HepG2 (cell line): ENCODE data around the gene TNRC18. TPM values are rescaled to one million over a fixed set of nuclear protein-coding genes. Genes with fewer than 3 reads are reported as not detected.
"Not testable (repeated sequence)": the region's sequence is repeated elsewhere in the genome, so short reads cannot be mapped to it uniquely, and the experiment has no call there.

Experiments used
- ATAC-seq: fragments of 200-7000 bp; cut with Tn5 transposase; 3 replicates; pipeline ENCODE4 v1.9.1; 2020; ENCODE audit warnings: mild to moderate bottlenecking, moderate library complexity
- BruUV-seq: library from RNA; stranded (reverse); fragments of 400-500 nt; replicated peaks from 2 replicates; lab custom pipeline; 2021; lab: Mats Ljungman, UMichigan
- CTCF ChIA-PET: fragments of 300-600 bp; formaldehyde crosslinking; extraction: SDS; loops from one replicate; lab custom pipeline; 2021; ENCODE audit warnings: low total read pairs, inconsistent platforms, low intra/inter-chr PET ratio; lab: Yijun Ruan, JAX
- POLR2A ChIA-PET: fragments of 350-600 bp; sonication (Branson Sonifier 250); formaldehyde crosslinking; loops from one replicate; lab custom pipeline; 2020; ENCODE audit warnings: antibody characterized with exemption, inconsistent platforms; lab: Yijun Ruan, JAX
- DNase-seq: peaks from one replicate; pipeline ENCODE4 v3.0.0-alpha.2; 2015; ENCODE audit warnings: low spot score
- FAIRE-seq: peaks from 3 replicates; lab custom pipeline; 2011; peaks lifted over from hg19 to GRCh38; lab: Jason Lieb, UNC
- H2AFZ ChIP-seq: one replicate; pipeline ENCODE4 v1.6.1; 2011; ENCODE audit warnings: low read length, inconsistent platforms
- H3K27ac ChIP-seq: fragments of 300-600 bp; 3 replicates; pipeline ENCODE4 v1.8.0; 2011; ENCODE audit warnings: mixed run types, mild to moderate bottlenecking, mixed read lengths, low read length, inconsistent platforms; ENCODE audit not compliant: insufficient read depth; ENCODE audit errors: extremely low read length
- H3K27me3 ChIP-seq, 2 experiments: fragments of 200-600 bp in 1 of 2; 2 replicates in 1 of 2; 3 replicates in 1 of 2; pipeline versions ENCODE4 v1.6.0 to v1.8.0; 2011; ENCODE audit warnings: low read length in 2 of 2, mild to moderate bottlenecking in 2 of 2, moderate library complexity in 2 of 2, inconsistent platforms in 1 of 2; ENCODE audit not compliant: insufficient read depth in 2 of 2, control insufficient read depth in 1 of 2
- H3K36me3 ChIP-seq, 2 experiments: fragments of 200-600 bp in 1 of 2; replicated peaks in 1 of 2; 2 replicates in 1 of 2; 3 replicates in 1 of 2; pipeline versions ENCODE4 v1.5.1 to v1.8.0; 2011; ENCODE audit warnings: low read length in 2 of 2, inconsistent platforms in 1 of 2; ENCODE audit not compliant: insufficient read depth in 2 of 2, control insufficient read depth in 1 of 2
- H3K4me1 ChIP-seq: 2 replicates; pipeline ENCODE4 v1.5.1; 2012; ENCODE audit warnings: low read length, inconsistent platforms; ENCODE audit not compliant: insufficient read depth
- H3K4me2 ChIP-seq: 2 replicates; pipeline ENCODE4 v1.6.0; 2011; ENCODE audit warnings: low read depth, low read length, inconsistent platforms
- H3K4me3 ChIP-seq, 3 experiments: fragments of 200-600 bp in 1 of 3; sonication (generic), shearing (Covaris generic) in 1 of 3; replicated peaks in 1 of 3; 2 replicates each; pipeline ENCODE4 v1.5.1; 2011 to 2016; ENCODE audit warnings: low read length in 3 of 3, inconsistent platforms in 2 of 3, low read depth in 2 of 3, mild to moderate bottlenecking in 2 of 3, control low read depth in 1 of 3, mixed read lengths in 1 of 3; ENCODE audit not compliant: insufficient read depth in 1 of 3
- H3K79me2 ChIP-seq: one replicate; pipeline ENCODE4 v1.6.1; 2011; ENCODE audit warnings: low read length, inconsistent platforms; ENCODE audit not compliant: insufficient read depth
- H3K9ac ChIP-seq: 2 replicates; pipeline ENCODE4 v1.6.0; 2011; ENCODE audit warnings: mild to moderate bottlenecking, low read depth, low read length, inconsistent platforms; ENCODE audit not compliant: insufficient read depth
- H3K9me3 ChIP-seq: 2 replicates; pipeline ENCODE4 v1.5.1; 2012; ENCODE audit warnings: mild to moderate bottlenecking, low read length
- H4K20me1 ChIP-seq: 2 replicates; pipeline ENCODE4 v1.6.0; 2011; ENCODE audit warnings: inconsistent platforms, mild to moderate bottlenecking, low read length, moderate library complexity; ENCODE audit not compliant: insufficient read depth
- BCLAF1 ChIP-seq: fragments of 450-650 bp; IDR thresholded peaks from 2 replicates; pipeline ENCODE4 v1.6.1; 2017; ENCODE audit warnings: mild to moderate bottlenecking
- CBX5 ChIP-seq: sonication (generic); formaldehyde crosslinking; IDR thresholded peaks from 2 replicates; pipeline ENCODE4 v1.4.0; 2020; ENCODE audit warnings: missing genetic modification reagents, borderline replicate concordance
- KAT2B ChIP-seq: fragments of 150-350 bp; IDR thresholded peaks from 2 replicates; pipeline ENCODE4 v1.6.1; 2014; ENCODE audit warnings: low read depth, low read length, borderline replicate concordance
- KLF12 ChIP-seq: sonication (generic); formaldehyde crosslinking; IDR thresholded peaks from 2 replicates; pipeline ENCODE4 v1.4.0; 2020; ENCODE audit warnings: missing genetic modification reagents, borderline replicate concordance
- PHB2 ChIP-seq: fragments of 450-650 bp; IDR thresholded peaks from 2 replicates; pipeline ENCODE4 v1.6.1; 2018; ENCODE audit not compliant: partially characterized antibody
- RARG ChIP-seq: sonication (generic); formaldehyde crosslinking; IDR thresholded peaks from 2 replicates; pipeline ENCODE4 v1.4.0; 2020; ENCODE audit warnings: low read depth, mild to moderate bottlenecking, missing genetic modification reagents
- SNAPC4 ChIP-seq: sonication (generic); formaldehyde crosslinking; IDR thresholded peaks from 2 replicates; pipeline ENCODE4 v1.4.0; 2020; ENCODE audit warnings: mild to moderate bottlenecking, missing genetic modification reagents
- SRF ChIP-seq: IDR thresholded peaks from 2 replicates; pipeline ENCODE4 v1.6.1; 2011; ENCODE audit warnings: mild to moderate bottlenecking, low read depth, low read length, moderate library complexity
- U2AF2 ChIP-seq: fragments of 200-400 bp; formaldehyde crosslinking; IDR thresholded peaks from 2 replicates; pipeline ENCODE4 v1.6.1; 2017; ENCODE audit warnings: low read depth, mild to moderate bottlenecking, low read length
- ZFP1 ChIP-seq: IDR thresholded peaks from 2 replicates; pipeline ENCODE4 v1.6.1; 2016
- ZFP36L2 ChIP-seq: sonication (generic); formaldehyde crosslinking; IDR thresholded peaks from 2 replicates; pipeline ENCODE4 v1.4.0; 2020; ENCODE audit warnings: missing genetic modification reagents
- ZNF75D ChIP-seq: sonication (generic); formaldehyde crosslinking; IDR thresholded peaks from 2 replicates; pipeline ENCODE4 v1.8.1; 2023; ENCODE audit warnings: missing genetic modification reagents, mild to moderate bottlenecking, borderline replicate concordance
- WGBS: methylation state at CpG from one replicate; pipeline ENCODE4 v1.1.6; 2017; ENCODE audit warnings: low lambda C conversion rate; 5-methylcytosine and 5-hydroxymethylcytosine counted together
- in situ Hi-C: cut with HindIII; loops from 2 replicates; pipeline ENCODE4 v1.10.0; 2017; ENCODE audit warnings: low pct_unique_long_range_greater_than_20kb; ENCODE audit not compliant: extremely low pct_ligation_motif_present
- intact Hi-C: fragments of 100-400 bp; cut with micrococcal nuclease; formaldehyde crosslinking; loops from one replicate; pipeline ENCODE4 v1.10.0; 2022; ENCODE audit not compliant: unreplicated experiment
- polyA plus RNA-seq, 8 experiments: library from polyadenylated mRNA; depleted of rRNA in 3 of 8; stranded (reverse) in 7 of 8; unstranded in 1 of 8; fragments of >200 nt; fragmentation: Illumina TruSeq in 4 of 8; extraction: Trizol in 4 of 8; gene quantifications; 2 replicates each; pipeline versions ENCODE4 v1.2.1 to v1.2.3, GENCODE V29; 2011 to 2016; ENCODE audit warnings: low read depth in 4 of 8, missing spikeins in 1 of 8, mixed read lengths in 1 of 8; ENCODE audit not compliant: insufficient read depth in 1 of 8
- total RNA-seq, 5 experiments: library from RNA; depleted of rRNA; stranded (reverse); fragments of >200 nt; fragmentation: Illumina TruSeq; extraction: Trizol; gene quantifications; 2 replicates each; pipeline ENCODE4 v1.2.3, GENCODE V29; 2016; ENCODE audit warnings: low read depth in 1 of 5

Gene TNRC18
- total and polyA plus RNA-seq, 2 of the 13 experiments (the other 11 are each of a cell fraction or from before 2014, with no cell fraction given), result 11.7 to 17.4 TPM

- in situ Hi-C loops, H4K20me1 ChIP-seq, H3K79me2 ChIP-seq, H3K4me3 ChIP-seq, H3K4me2 ChIP-seq, POLR2A ChIA-PET, H3K4me1 ChIP-seq, H2AFZ ChIP-seq, ATAC-seq, intact Hi-C loops, CTCF ChIA-PET, FAIRE-seq, H3K27me3 ChIP-seq, H3K9ac ChIP-seq, DNase-seq, H3K27ac ChIP-seq: not testable (repeated sequence)
- BruUV-seq, result TSS peak; percentile 26
- Histone ChIP-seq H3K9me3 (peaks cover 10% of the 10 kb centered on the region; the same call in 1 of the 2 replicates), H3K36me3 (peaks cover 9 to 27% of the 10 kb centered on the region in 2 experiments; a peak in 4 of 5 replicates)
- peak; percentile 96 for TF ChIP-seq ZFP1
- WGBS, result 96% methylated on average over 5 of the region's 5 CpGs
Measured at GRCh38 chr7:5318613-5319012, 105.0 kb downstream of the TNRC18 start.

GRCh38 chr7:5315761-5316160 lies 107.9 kb downstream of the TNRC18 start:
- intact Hi-C loops, result no loop called here
- TF ChIP-seq U2AF2 (no peak), KLF12 (no peak), BCLAF1 (no peak), CBX5 (CRISPR knock-in tag) (no peak), KAT2B (no peak), RARG (CRISPR knock-in tag) (no peak), ZNF75D (CRISPR knock-in tag) (no peak), PHB2 (no peak), SRF (no peak), ZFP36L2 (CRISPR knock-in tag) (no peak), SNAPC4 (CRISPR knock-in tag) (no peak)

More at GRCh38 chr7:5315761-5316160, 107.9 kb downstream of the TNRC18 start:
- ChIA-PET POLR2A (no interaction called here), CTCF (no interaction called here)
- Histone ChIP-seq H3K4me1 (no peaks in the 10 kb centered on the region), H3K79me2 (no peaks in the 10 kb centered on the region), H3K27ac (no peak overlapping the region), H3K27me3 (no peaks in the 10 kb centered on the region), H3K4me2 (no peak overlapping the region), H3K36me3 (peaks cover 9 to 31% of the 10 kb centered on the region in 2 experiments), H3K4me3 (no peak overlapping the region), H2AFZ (no peak overlapping the region), H4K20me1 (no peaks in the 10 kb centered on the region), H3K9ac (no peak overlapping the region), H3K9me3 (peaks cover 10% of the 10 kb centered on the region; the same call in 1 of the 2 replicates)
- BruUV-seq, result no TSS peak
- WGBS, result 96% methylated on average over 14 of the region's 14 CpGs
- FAIRE-seq (no peak), DNase-seq (no peak), ATAC-seq (no peak)
- in situ Hi-C loops, result no loop called here
